GM18868 (cell line): ENCODE measurements around the gene PAQR3.
A peak's percentile ranks its signal among the peaks of the same experiment; 100 is the strongest.

ENCODE experiments used
- ATAC-seq: cut with Tn5 transposase; IDR thresholded peaks from one replicate; pipeline ENCODE4 v1.9.1; 2021; ENCODE audit warnings: mild to moderate bottlenecking, moderate library complexity; ENCODE audit not compliant: unreplicated experiment

The PAQR3 gene

DNA sequence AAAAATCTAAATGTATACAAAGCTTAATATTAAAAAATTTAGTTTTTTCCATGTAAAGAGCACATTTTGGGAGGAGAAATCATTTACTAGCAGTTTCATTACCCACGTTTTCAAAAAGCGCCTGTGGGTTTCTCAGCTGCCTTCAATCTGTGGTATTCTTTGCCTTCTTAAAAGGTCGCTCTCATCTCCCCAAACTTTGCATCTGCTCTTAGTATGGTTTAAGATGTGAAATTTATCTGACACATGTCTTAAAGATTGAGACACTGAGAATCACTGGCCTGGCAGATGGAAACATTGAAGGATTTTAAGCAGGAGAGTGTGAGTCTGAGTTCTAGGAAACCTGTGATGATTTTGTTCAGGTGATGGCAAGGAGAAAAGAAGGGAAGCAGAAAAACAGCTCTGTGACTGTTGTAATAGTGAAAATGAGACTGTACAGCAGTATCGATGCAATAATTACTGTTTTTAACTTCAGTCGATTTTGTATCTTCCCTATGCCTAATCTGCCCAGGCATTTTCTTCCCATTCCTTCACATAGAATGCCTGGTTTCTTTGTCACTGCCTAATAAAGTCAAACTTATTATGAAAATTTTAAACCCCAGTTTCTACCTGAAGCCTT, 75.9 kb downstream of the PAQR3 start:
- ATAC-seq: peak; percentile 39

DNA sequence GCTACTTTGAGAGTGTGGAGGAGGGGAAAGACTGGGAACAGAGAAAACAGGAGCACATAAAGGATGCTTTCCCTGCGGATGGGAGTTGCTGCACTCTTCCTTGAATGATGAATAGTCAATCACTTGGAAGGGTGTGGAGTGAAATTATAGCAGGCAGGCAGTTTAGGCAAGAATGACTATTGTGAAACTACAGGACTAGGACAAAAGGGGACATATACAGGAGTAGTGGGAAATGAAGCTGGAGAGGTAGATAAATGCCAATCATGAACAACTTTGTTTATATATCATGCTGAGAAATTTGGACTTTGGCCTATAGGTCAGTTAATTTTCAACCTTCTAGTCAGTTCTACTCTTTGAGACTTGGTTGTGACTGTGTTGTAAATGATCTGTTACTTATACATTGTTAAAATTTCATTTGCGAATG, 76.9 kb downstream of the PAQR3 start:
- ATAC-seq: no peak
